Fibroblast of skin of right quadriceps (primary cell): ENCODE data around the gene MOB1A.
"Not testable (repeated sequence)": the region's sequence is repeated elsewhere in the genome, so short reads cannot be mapped to it uniquely, and the experiment has no call there.

Experiments used
- DNase-seq: peaks from one replicate; pipeline ENCODE4 v3.0.0-alpha.2; 2013

The MOB1A gene

GRCh38 chr2:74198461-74199274, 20.0 kb upstream of the MOB1A start, which contains the start of gene MTHFD2:
TSS of gene MTHFD2 (plus strand) at chr2:74198615. CDS start at chr2:74198642, 27 bp downstream.
- DNase-seq, result peak; percentile 99

GRCh38 chr2:74198023-74198460, 19.4 kb upstream of the MOB1A start:
- DNase-seq, result no peak

- no peak for DNase-seq
These were observed 18.4 kb upstream of the MOB1A start for GRCh38 chr2:74197049-74197448.

- no peak for DNase-seq
These were observed 16.1 kb upstream of the MOB1A start for GRCh38 chr2:74194799-74195198.

GRCh38 chr2:74191596-74192380, 13.1 kb upstream of the MOB1A start:
- no peak for DNase-seq

GRCh38 chr2:74188696-74189095, 10.0 kb upstream of the MOB1A start:
- no peak for DNase-seq

GRCh38 chr2:74188018-74188601, 9.4 kb upstream of the MOB1A start:
- DNase-seq, result peak; percentile 63

- DNase-seq, result not testable (repeated sequence)
These were observed 8.0 kb upstream of the MOB1A start for GRCh38 chr2:74186706-74187105.

GRCh38 chr2:74186038-74186437, 7.4 kb upstream of the MOB1A start:
- no peak for DNase-seq

GRCh38 chr2:74183878-74184277, 5.2 kb upstream of the MOB1A start:
- DNase-seq, result no peak

GRCh38 chr2:74181739-74182138, 3.1 kb upstream of the MOB1A start:
- DNase-seq, result no peak

- DNase-seq, result no peak
These were observed 585 bp upstream of the MOB1A start for GRCh38 chr2:74179063-74179865.

- DNase-seq, result no peak
These were observed 983 bp downstream of the MOB1A start for GRCh38 chr2:74177696-74178095.

- DNase-seq, result no peak
These were observed 3.8 kb downstream of the MOB1A start for GRCh38 chr2:74174909-74175308.

- no peak for DNase-seq
These were observed 9.9 kb downstream of the MOB1A start for GRCh38 chr2:74168739-74169138.

GRCh38 chr2:74164761-74165160, 13.9 kb downstream of the MOB1A start:
- no peak for DNase-seq

- no peak for DNase-seq
These were observed 15.7 kb downstream of the MOB1A start for GRCh38 chr2:74162951-74163350.

GRCh38 chr2:74155830-74156229, 22.8 kb downstream of the MOB1A start:
- DNase-seq, result no peak

GRCh38 chr2:74152954-74153353, 25.7 kb downstream of the MOB1A start:
- no peak for DNase-seq

- DNase-seq, result no peak
These were observed 28.9 kb downstream of the MOB1A start for GRCh38 chr2:74149570-74150319.

GRCh38 chr2:74149247-74149525, 29.5 kb downstream of the MOB1A start:
- DNase-seq, result no peak
